ENCODE results near the gene AK2. TPM values are rescaled to one million over a fixed set of nuclear protein-coding genes. Genes with fewer than 3 reads are reported as not detected.

Gene AK2
- total and polyA plus RNA-seq, 2 donors (not counting 3 experiments of a cell fraction or from before 2014, with no cell fraction given), result 107 to 134 TPM

DNA sequence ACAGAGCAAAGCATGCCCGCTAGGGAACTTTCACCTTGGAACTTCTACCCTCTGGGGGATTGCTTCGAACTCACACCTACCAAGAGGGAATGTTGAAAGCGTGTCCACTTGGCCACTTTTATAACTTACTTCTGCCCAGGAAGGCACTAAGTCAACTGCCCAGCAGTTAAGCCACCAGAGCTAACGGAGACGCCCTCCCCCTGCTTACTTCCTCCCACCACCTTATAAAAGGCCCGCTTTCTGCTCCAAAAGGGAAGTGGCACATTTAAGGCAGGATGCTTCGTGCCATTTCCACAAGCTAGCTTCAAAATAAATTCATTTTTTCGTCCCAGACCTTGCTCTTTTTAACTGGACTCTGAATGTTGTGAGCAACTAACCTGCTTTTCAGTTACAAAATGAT is 3.2 kb upstream of the AK2 start:
- Histone ChIP-seq H4K20me1 (replicated peaks; ENCODE audit: control insufficient read depth, extremely low read depth, insufficient read depth, low read length) (no peaks in the 10 kb centered on the region), H3K9me3 (replicated peaks; ENCODE audit: control insufficient read depth, insufficient read depth, low read length) (no peaks in the 10 kb centered on the region), H3K9me1 (replicated peaks; ENCODE audit: control insufficient read depth, extremely low read depth, insufficient read depth, low read length) (no peaks in the 10 kb centered on the region), H3K79me2 (ENCODE audit: control insufficient read depth, insufficient read depth, low read length) (peaks cover 16% of the 10 kb centered on the region), H2AFZ (ENCODE audit: low read depth, low read length) (no peak overlapping the region), H3K27me3 (ENCODE audit: control insufficient read depth in 2 of 2, insufficient read depth in 2 of 2, low read length in 2 of 2) (no peaks in the 10 kb centered on the region), H3K36me3 (ENCODE audit: control insufficient read depth in 2 of 2, extremely low read depth in 1 of 2, insufficient read depth in 2 of 2, low read length in 2 of 2) (no peaks in the 10 kb centered on the region), H3K4me2 (ENCODE audit: insufficient read depth, low read length) (no peak overlapping the region), H3K4me3 (replicated peaks in 1 of 3; ENCODE audit: insufficient read depth in 1 of 3, low read depth in 1 of 3, low read length in 3 of 3) (no peak overlapping the region), H3K4me1 (ENCODE audit: control insufficient read depth, extremely low read depth, insufficient read depth, low read length) (peaks cover 15% of the 10 kb centered on the region), H3K9ac (replicated peaks; ENCODE audit: extremely low read depth, insufficient read depth, low read length) (no peak overlapping the region), H3K27ac (ENCODE audit: insufficient read depth, low read depth, low read length) (no peak overlapping the region)
- dilution Hi-C loops (cut with MboI; ENCODE audit: extremely low pct_ligation_motif_present, low sequenced_read_pairs) (no loop called here), intact Hi-C loops (cut with micrococcal nuclease) (no loop called here)
- BruUV-seq (replicated peaks), result no TSS peak
- CTCF ChIA-PET, result no interaction called here
- POLR2A ChIA-PET, result no interaction called here
- TF ChIP-seq, protein P1, sequence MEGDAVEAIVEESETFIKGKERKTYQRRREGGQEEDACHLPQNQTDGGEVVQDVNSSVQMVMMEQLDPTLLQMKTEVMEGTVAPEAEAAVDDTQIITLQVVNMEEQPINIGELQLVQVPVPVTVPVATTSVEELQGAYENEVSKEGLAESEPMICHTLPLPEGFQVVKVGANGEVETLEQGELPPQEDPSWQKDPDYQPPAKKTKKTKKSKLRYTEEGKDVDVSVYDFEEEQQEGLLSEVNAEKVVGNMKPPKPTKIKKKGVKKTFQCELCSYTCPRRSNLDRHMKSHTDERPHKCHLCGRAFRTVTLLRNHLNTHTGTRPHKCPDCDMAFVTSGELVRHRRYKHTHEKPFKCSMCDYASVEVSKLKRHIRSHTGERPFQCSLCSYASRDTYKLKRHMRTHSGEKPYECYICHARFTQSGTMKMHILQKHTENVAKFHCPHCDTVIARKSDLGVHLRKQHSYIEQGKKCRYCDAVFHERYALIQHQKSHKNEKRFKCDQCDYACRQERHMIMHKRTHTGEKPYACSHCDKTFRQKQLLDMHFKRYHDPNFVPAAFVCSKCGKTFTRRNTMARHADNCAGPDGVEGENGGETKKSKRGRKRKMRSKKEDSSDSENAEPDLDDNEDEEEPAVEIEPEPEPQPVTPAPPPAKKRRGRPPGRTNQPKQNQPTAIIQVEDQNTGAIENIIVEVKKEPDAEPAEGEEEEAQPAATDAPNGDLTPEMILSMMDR (IDR thresholded peaks at IDR 0.05; ENCODE audit: extremely low read depth in 1 of 2, insufficient read depth in 1 of 2, low read depth in 1 of 2, low read length in 2 of 2), result no peak
- TF ChIP-seq POLR2A (IDR thresholded peaks at IDR 0.05; ENCODE audit: low read depth, low read length), result no peak
- TF ChIP-seq, protein P2, sequence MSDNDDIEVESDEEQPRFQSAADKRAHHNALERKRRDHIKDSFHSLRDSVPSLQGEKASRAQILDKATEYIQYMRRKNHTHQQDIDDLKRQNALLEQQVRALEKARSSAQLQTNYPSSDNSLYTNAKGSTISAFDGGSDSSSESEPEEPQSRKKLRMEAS (IDR thresholded peaks at IDR 0.05; ENCODE audit: insufficient read depth, insufficient read length), result no peak
- DNase-seq (ENCODE audit: low read depth, low spot score), result no peak
- no peak for FAIRE-seq

DNA sequence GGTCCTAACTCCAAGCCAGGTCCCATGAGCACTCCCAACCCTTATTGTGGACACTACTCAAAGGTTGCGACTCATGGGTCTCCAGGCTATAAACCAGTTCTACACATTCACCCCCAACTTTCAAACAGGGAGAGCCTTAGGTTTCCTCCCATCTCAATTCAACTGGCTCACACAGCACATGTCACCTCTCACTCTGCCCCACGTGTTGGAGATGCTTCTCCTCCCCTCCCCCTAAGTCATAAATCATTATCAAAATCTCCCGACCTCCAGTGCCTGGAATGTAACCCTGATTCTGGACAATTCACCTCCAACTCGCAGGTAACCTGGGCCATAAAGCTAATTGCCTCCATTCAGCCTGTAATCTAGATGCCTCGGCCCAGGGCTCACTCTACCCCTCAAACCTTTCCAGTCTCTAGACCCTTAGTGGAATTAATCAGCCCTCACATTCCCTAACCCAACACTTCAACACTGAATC is 595 bp downstream of the AK2 start:
- TF ChIP-seq EZH2 (IDR thresholded peaks at IDR 0.05; ENCODE audit: borderline replicate concordance, low read depth, low read length, severe bottlenecking) (no peak), POLR2A (IDR thresholded peaks at IDR 0.05; ENCODE audit: low read depth, low read length) (no peak), FOS (IDR thresholded peaks at IDR 0.05; ENCODE audit: borderline replicate concordance, insufficient read depth, low read length) (no peak), MYC (IDR thresholded peaks at IDR 0.05; ENCODE audit: low read depth, low read length) (no peak), POLR2AphosphoS5 (IDR thresholded peaks at IDR 0.05; ENCODE audit: insufficient read depth, low read depth, low read length) (no peak), JUN (IDR thresholded peaks at IDR 0.05; ENCODE audit: borderline replicate concordance, insufficient read depth, insufficient read length, low read depth) (no peak), GATA2 (IDR thresholded peaks at IDR 0.05; ENCODE audit: insufficient read depth, insufficient read length, low read depth, low read length) (no peak)
- TF ChIP-seq, protein P2 (IDR thresholded peaks at IDR 0.05; ENCODE audit: insufficient read depth, insufficient read length), result peak; percentile 64
- TF ChIP-seq, protein P1 (IDR thresholded peaks at IDR 0.05; ENCODE audit: extremely low read depth in 1 of 2, insufficient read depth in 1 of 2, low read depth in 1 of 2, low read length in 2 of 2), result no peak
- H2AFZ ChIP-seq (ENCODE audit: low read depth, low read length), result peak overlapping the region; percentile 29
- no peaks in the 10 kb centered on the region for H4K20me1 ChIP-seq (replicated peaks; ENCODE audit: control insufficient read depth, extremely low read depth, insufficient read depth, low read length)
- ChIA-PET POLR2A (no interaction called here), CTCF (interaction anchor here (1.1 kb wide), 1 partner anchor 15 kb away, joined by 4 read pairs; no protein-coding TSS in a partner anchor)
- intact Hi-C loops (cut with micrococcal nuclease), result no loop called here
- H3K9me1 ChIP-seq (replicated peaks; ENCODE audit: control insufficient read depth, extremely low read depth, insufficient read depth, low read length), result no peaks in the 10 kb centered on the region
- no peaks in the 10 kb centered on the region for H3K9me3 ChIP-seq (replicated peaks; ENCODE audit: control insufficient read depth, insufficient read depth, low read length)
- FAIRE-seq (no peak), DNase-seq (ENCODE audit: low read depth, low spot score) (peak; percentile 14)
- dilution Hi-C loops (cut with MboI; ENCODE audit: extremely low pct_ligation_motif_present, low sequenced_read_pairs), result no loop called here
- H3K4me3 ChIP-seq (replicated peaks in 1 of 3; ENCODE audit: insufficient read depth in 1 of 3, low read depth in 1 of 3, low read length in 3 of 3), result peak overlapping the region; percentile 56 to 77 (median 65)
- peak overlapping the region; percentile 52 for H3K27ac ChIP-seq (ENCODE audit: insufficient read depth, low read depth, low read length)
- H3K4me1 ChIP-seq (ENCODE audit: control insufficient read depth, extremely low read depth, insufficient read depth, low read length), result peaks cover 15% of the 10 kb centered on the region
- peak overlapping the region; percentile 74 for H3K9ac ChIP-seq (replicated peaks; ENCODE audit: extremely low read depth, insufficient read depth, low read length)
- H3K27me3 ChIP-seq (ENCODE audit: control insufficient read depth in 2 of 2, insufficient read depth in 2 of 2, low read length in 2 of 2), result no peaks in the 10 kb centered on the region
- peaks cover 50% of the 10 kb centered on the region for H3K79me2 ChIP-seq (ENCODE audit: control insufficient read depth, insufficient read depth, low read length)
- H3K4me2 ChIP-seq (ENCODE audit: insufficient read depth, low read length), result peak overlapping the region; percentile 78
- no peaks in the 10 kb centered on the region for H3K36me3 ChIP-seq (ENCODE audit: control insufficient read depth in 2 of 2, extremely low read depth in 1 of 2, insufficient read depth in 2 of 2, low read length in 2 of 2)
- no TSS peak for BruUV-seq (replicated peaks)
